H9 (cell line): ENCODE results near the gene RAMP3. TPM values are rescaled to one million over a fixed set of nuclear protein-coding genes. Genes with fewer than 3 reads are reported as not detected.

Source experiments
- DNase-seq: peaks from one replicate; pipeline ENCODE4 v3.0.0-alpha.2; 2017
- H2AFZ ChIP-seq: one replicate; pipeline ENCODE4 v1.6.1; 2013; ENCODE audit warnings: mild to moderate bottlenecking, low read length, control low read depth, moderate library complexity
- H2AK5ac ChIP-seq: 2 replicates; pipeline ENCODE4 v1.6.1; 2013; ENCODE audit warnings: low read length, control low read depth, mixed read lengths; ENCODE audit not compliant: insufficient read length
- H2BK120ac ChIP-seq: one replicate; pipeline ENCODE4 v1.6.1; 2013; ENCODE audit warnings: low read depth, mild to moderate bottlenecking, low read length, control low read depth, inconsistent platforms; ENCODE audit not compliant: poor library complexity, severe bottlenecking
- H2BK12ac ChIP-seq: 2 replicates; pipeline ENCODE4 v1.6.1; 2013; ENCODE audit warnings: low read length, control low read depth, mixed read lengths, low read depth; ENCODE audit not compliant: insufficient read length
- H2BK15ac ChIP-seq: 2 replicates; pipeline ENCODE4 v1.6.1; 2013; ENCODE audit warnings: low read depth, low read length, control low read depth
- H2BK20ac ChIP-seq: one replicate; pipeline ENCODE4 v1.6.1; 2013; ENCODE audit warnings: low read depth, mild to moderate bottlenecking, low read length, control low read depth, inconsistent platforms; ENCODE audit not compliant: poor library complexity, severe bottlenecking
- H2BK5ac ChIP-seq: 2 replicates; pipeline ENCODE4 v1.6.1; 2013; ENCODE audit warnings: low read length, control low read depth, mixed read lengths; ENCODE audit not compliant: insufficient read length
- H3K14ac ChIP-seq: 2 replicates; pipeline ENCODE4 v1.6.1; 2013; ENCODE audit warnings: low read length, control low read depth; ENCODE audit not compliant: insufficient read depth
- H3K18ac ChIP-seq: 2 replicates; pipeline ENCODE4 v1.6.1; 2013; ENCODE audit warnings: low read depth, mild to moderate bottlenecking, mixed read lengths, low read length, control low read depth; ENCODE audit not compliant: insufficient read length
- H3K23ac ChIP-seq: 2 replicates; pipeline ENCODE4 v1.6.1; 2013; ENCODE audit warnings: low read length, control low read depth, mixed read lengths, low read depth; ENCODE audit not compliant: insufficient read length
- H3K23me2 ChIP-seq: 2 replicates; pipeline ENCODE4 v1.6.1; 2013; ENCODE audit warnings: low read depth, mild to moderate bottlenecking, mixed read lengths, low read length, control low read depth; ENCODE audit not compliant: insufficient read length, poor library complexity, severe bottlenecking
- H3K27ac ChIP-seq: 2 replicates; pipeline ENCODE4 v1.5.1; 2013; ENCODE audit warnings: low read length, control low read depth, mixed read lengths, low read depth; ENCODE audit not compliant: insufficient read length
- H3K27me3 ChIP-seq: 2 replicates; pipeline ENCODE4 v1.6.1; 2013; ENCODE audit warnings: low read length, control low read depth, inconsistent platforms; ENCODE audit not compliant: insufficient read depth
- H3K4ac ChIP-seq: 2 replicates; pipeline ENCODE4 v1.6.1; 2013; ENCODE audit warnings: low read depth, mild to moderate bottlenecking, control low read depth, inconsistent platforms, low read length, moderate library complexity
- H3K4me1 ChIP-seq: 2 replicates; pipeline ENCODE4 v1.6.1; 2013; ENCODE audit warnings: low read length, control low read depth, inconsistent platforms; ENCODE audit not compliant: insufficient read depth
- H3K4me2 ChIP-seq: 2 replicates; pipeline ENCODE4 v1.6.1; 2013; ENCODE audit warnings: low read length, control low read depth, mixed read lengths; ENCODE audit not compliant: insufficient read length, insufficient read depth
- H3K56ac ChIP-seq: 2 replicates; pipeline ENCODE4 v1.6.1; 2013; ENCODE audit warnings: low read depth, mild to moderate bottlenecking, mixed read lengths, low read length, control low read depth; ENCODE audit not compliant: insufficient read length
- H3K79me1 ChIP-seq: 2 replicates; pipeline ENCODE4 v1.6.1; 2013; ENCODE audit warnings: low read depth, mild to moderate bottlenecking, moderate library complexity, low read length, control low read depth, inconsistent platforms; ENCODE audit not compliant: insufficient read depth, poor library complexity, severe bottlenecking
- H3K79me2 ChIP-seq: 2 replicates; pipeline ENCODE4 v1.6.1; 2013; ENCODE audit warnings: low read length, control low read depth, inconsistent platforms; ENCODE audit not compliant: insufficient read depth
- H3K9ac ChIP-seq: 2 replicates; pipeline ENCODE4 v1.6.1; 2013; ENCODE audit warnings: low read length, control low read depth, mixed read lengths; ENCODE audit not compliant: insufficient read length; ENCODE audit errors: extremely low read depth
- H3K9me3 ChIP-seq: one replicate; pipeline ENCODE4 v1.6.1; 2013; ENCODE audit warnings: low read depth, low read length, inconsistent platforms; ENCODE audit not compliant: control insufficient read depth
- H3T11ph ChIP-seq: one replicate; pipeline ENCODE4 v1.6.1; 2013; ENCODE audit warnings: mild to moderate bottlenecking, low read length, control low read depth, inconsistent platforms
- H4K20me1 ChIP-seq: one replicate; pipeline ENCODE4 v1.6.1; 2013; ENCODE audit not compliant: control insufficient read depth, insufficient read length, insufficient read depth
- H4K5ac ChIP-seq: 2 replicates; pipeline ENCODE4 v1.6.1; 2013; ENCODE audit warnings: low read depth, mild to moderate bottlenecking, mixed read lengths, low read length, control low read depth; ENCODE audit not compliant: insufficient read length
- H4K8ac ChIP-seq: replicated peaks from 2 replicates; pipeline ENCODE4 v1.6.1; 2013; ENCODE audit warnings: low read length, control low read depth, mixed read lengths, low read depth; ENCODE audit not compliant: insufficient read length
- H4K91ac ChIP-seq: 2 replicates; pipeline ENCODE4 v1.6.1; 2013; ENCODE audit warnings: low read depth, mild to moderate bottlenecking, moderate library complexity, mixed read lengths, low read length, control low read depth; ENCODE audit not compliant: insufficient read length
- H3K27ac Mint-ChIP-seq, 3 experiments: 2 replicates in 2 of 3; 3 replicates in 1 of 3; pipeline ENCODE4 v1.8.0; 2020 to 2021; ENCODE audit warnings: mixed read lengths in 3 of 3, mild to moderate bottlenecking in 1 of 3, moderate library complexity in 1 of 3
- H3K27me3 Mint-ChIP-seq: 2 replicates; pipeline ENCODE4 v1.8.0; 2021; ENCODE audit warnings: low read depth, mild to moderate bottlenecking, moderate library complexity, mixed read lengths
- H3K36me3 Mint-ChIP-seq, 3 experiments: 2 replicates in 2 of 3; 3 replicates in 1 of 3; pipeline ENCODE4 v1.8.0; 2020 to 2021; ENCODE audit warnings: low read depth in 3 of 3, mixed read lengths in 3 of 3; ENCODE audit not compliant: insufficient read depth in 1 of 3
- H3K4me1 Mint-ChIP-seq, 2 experiments: 2 replicates each; pipeline ENCODE4 v1.8.0; 2020; ENCODE audit warnings: mixed read lengths in 2 of 2
- H3K4me3 Mint-ChIP-seq, 2 experiments: 2 replicates in 1 of 2; 3 replicates in 1 of 2; pipeline ENCODE4 v1.8.0; 2020 to 2021; ENCODE audit warnings: mild to moderate bottlenecking in 2 of 2, mixed read lengths in 2 of 2, moderate library complexity in 1 of 2
- H3K9me3 Mint-ChIP-seq, 2 experiments: 2 replicates in 1 of 2; 3 replicates in 1 of 2; pipeline ENCODE4 v1.8.0; 2020; ENCODE audit warnings: mild to moderate bottlenecking in 2 of 2, mixed read lengths in 2 of 2, moderate library complexity in 1 of 2
- CTCF ChIP-seq: fragments of 200-600 bp; sonication (generic); conservative IDR thresholded peaks from 3 replicates; pipeline ENCODE4 v1.8.0; 2021; ENCODE audit warnings: antibody characterized with exemption, mild to moderate bottlenecking
- WGBS: extraction: QIAGEN DNeasy Blood & Tissue Kit; methylation state at CpG from one replicate; pipeline ENCODE4 v1.1.7; 2013; ENCODE audit warnings: missing lambda C conversion rate, low lambda C conversion rate, mixed read lengths; ENCODE audit not compliant: insufficient read length; ENCODE audit errors: extremely low coverage; 5-methylcytosine and 5-hydroxymethylcytosine counted together
- total RNA-seq: library from RNA; stranded (reverse); gene quantifications from 2 replicates; pipeline ENCODE4 v1.2.1, GENCODE V29; 2021

The RAMP3 gene
- total RNA-seq, 1 experiment from 2014 or later = 0.63 TPM

- no peak overlapping the region for H3K4me3 Mint-ChIP-seq
- no peak overlapping the region for H3K4me2 ChIP-seq
- H3K27me3 ChIP-seq = no peaks in the 10 kb centered on the region; the same call in 1 of the 2 replicates
- WGBS = no CpG with 5 or more reads among the region's 5 CpGs
- no peak for TF ChIP-seq CTCF
- no peaks in the 10 kb centered on the region for H3K4me1 ChIP-seq
- no peaks in the 10 kb centered on the region for H3K9me3 ChIP-seq
- H2BK15ac ChIP-seq = no peak overlapping the region
- H2AFZ ChIP-seq = no peak overlapping the region
- no peak overlapping the region for H3K27ac ChIP-seq
- peaks cover 3% of the 10 kb centered on the region in 2 experiments for H3K4me1 Mint-ChIP-seq
- no peak overlapping the region for H2BK120ac ChIP-seq
- no peak overlapping the region for H2AK5ac ChIP-seq
- H4K20me1 ChIP-seq = no peaks in the 10 kb centered on the region
- H3K9ac ChIP-seq = no peak overlapping the region
- H3K23me2 ChIP-seq = no peaks in the 10 kb centered on the region
- no peak overlapping the region for H3T11ph ChIP-seq
- no peak overlapping the region for H3K4ac ChIP-seq
- H4K8ac ChIP-seq = no peak overlapping the region
- no peak overlapping the region for H4K91ac ChIP-seq
- H3K79me1 ChIP-seq = no peaks in the 10 kb centered on the region
- H2BK12ac ChIP-seq = no peak overlapping the region
- H2BK5ac ChIP-seq = no peak overlapping the region
- H3K36me3 Mint-ChIP-seq = no peaks in the 10 kb centered on the region
- no peak overlapping the region for H3K23ac ChIP-seq
- no peak overlapping the region for H4K5ac ChIP-seq
- no peak overlapping the region for H3K27ac Mint-ChIP-seq
- H3K18ac ChIP-seq = no peak overlapping the region
- H3K27me3 Mint-ChIP-seq = peaks cover 31% of the 10 kb centered on the region
- H2BK20ac ChIP-seq = no peak overlapping the region
- no peaks in the 10 kb centered on the region for H3K79me2 ChIP-seq
- no peaks in the 10 kb centered on the region for H3K9me3 Mint-ChIP-seq
- no peak overlapping the region for H3K14ac ChIP-seq
- peak; percentile 17 for DNase-seq
- H3K56ac ChIP-seq = no peak overlapping the region
Observed at GRCh38 chr7:45212606-45213005, 55.0 kb downstream of the RAMP3 start.
